Upper lobe of left lung (tissue), 4 donors: ENCODE measurements around the gene ZBED1.

Source experiments
- CTCF ChIP-seq, 6 experiments: fragments of 450-650 bp in 4 of 6; fragments of 200-600 bp in 2 of 6; sonication (generic) in 2 of 6; IDR thresholded peaks; one replicate each; pipeline ENCODE4 v1.5.1; 2016 to 2019; ENCODE audit warnings: antibody characterized with exemption in 6 of 6
- EP300 ChIP-seq, 4 donors: sonication (generic); formaldehyde crosslinking; IDR thresholded peaks; one replicate each; pipeline ENCODE4 v1.5.1; 2017; ENCODE audit warnings: antibody characterized with exemption in 4 of 4, control low read depth in 2 of 4
- POLR2A ChIP-seq, 4 donors: fragments of 450-650 bp; IDR thresholded peaks; one replicate each; pipeline ENCODE4 v1.5.1; 2016 to 2017; ENCODE audit warnings: antibody characterized with exemption in 4 of 4, mild to moderate bottlenecking in 2 of 4
- POLR2AphosphoS5 ChIP-seq, 2 donors: sonication (generic); formaldehyde crosslinking; IDR thresholded peaks; one replicate each; pipeline ENCODE4 v1.5.1; 2017; ENCODE audit warnings: antibody characterized with exemption in 2 of 2

GRCh38 chrX:2516623-2517022 lies 15.8 kb upstream of the ZBED1 start:
- TF ChIP-seq CTCF (IDR thresholded peaks at IDR 0.05) (no peak), POLR2AphosphoS5 (IDR thresholded peaks at IDR 0.05) (no peak), EP300 (IDR thresholded peaks at IDR 0.05) (no peak), POLR2A (IDR thresholded peaks at IDR 0.05) (no peak)
